HCT116 (cell line): ENCODE measurements around the gene STXBP5L. TPM values are rescaled to one million over a fixed set of nuclear protein-coding genes. Genes with fewer than 3 reads are reported as not detected.

Source experiments
- ATAC-seq: fragments of 200-7000 bp; cut with Tn5 transposase; 2 replicates; pipeline ENCODE4 v1.9.1; 2020; ENCODE audit warnings: mild to moderate bottlenecking, moderate library complexity
- BruUV-seq: library from RNA; stranded (reverse); fragments of 400-500 nt; replicated peaks from 2 replicates; lab custom pipeline; 2021; lab: Mats Ljungman, UMichigan
- CTCF ChIA-PET: fragments of 300-600 bp; sonication (Branson Sonifier 250); formaldehyde crosslinking; loops from one replicate; lab custom pipeline; 2021; ENCODE audit warnings: antibody characterized with exemption; lab: Charles Lee
- POLR2A ChIA-PET: fragments of 300-600, 350-600 bp; sonication (Branson Sonifier 250); formaldehyde crosslinking; loops from one replicate; lab custom pipeline; 2021; ENCODE audit warnings: antibody characterized with exemption; lab: Charles Lee
- RAD21 ChIA-PET, 2 experiments: fragments of 300-600 bp; sonication (Branson Sonifier 250); formaldehyde crosslinking; loops; one replicate each; lab custom pipeline; 2023; ENCODE audit warnings: low total read pairs in 2 of 2; ENCODE audit not compliant: uncharacterized antibody in 2 of 2, unreplicated experiment in 2 of 2, low non-redundant PET in 1 of 2; lab: Charles Lee
- DNase-seq: peaks from one replicate; pipeline ENCODE4 v3.0.0-alpha.2; 2010; ENCODE audit warnings: low read depth, low spot score
- H2AFZ ChIP-seq: fragments of 200-600 bp; shearing (Covaris generic), sonication (generic); 2 replicates; pipeline ENCODE4 v1.6.1; 2017; ENCODE audit warnings: low read depth, mixed run types, mixed read lengths, antibody characterized with exemption, low read length; ENCODE audit not compliant: poor library complexity, severe bottlenecking
- H3K27ac ChIP-seq: 2 replicates; pipeline ENCODE4 v1.5.1; 2012; ENCODE audit warnings: low read depth, low read length
- H3K27me3 ChIP-seq: fragments of 200-600 bp; sonication (generic); 2 replicates; pipeline ENCODE4 v1.6.1; 2016; ENCODE audit warnings: mixed run types, low read length, mixed read lengths; ENCODE audit not compliant: insufficient read depth
- H3K36me3 ChIP-seq, 2 experiments: fragments of 200-500 bp in 1 of 2; fragments of 200-600 bp in 1 of 2; sonication (Bioruptor generic) in 1 of 2; sonication (generic) in 1 of 2; 2 replicates each; pipeline versions ENCODE4 v1.5.1 to v1.6.1; 2014 to 2016; ENCODE audit warnings: low read length in 2 of 2, inconsistent platforms in 1 of 2, mixed read lengths in 1 of 2, mixed run types in 1 of 2; ENCODE audit not compliant: insufficient read depth in 2 of 2, control insufficient read depth in 1 of 2
- H3K4me1 ChIP-seq, 2 experiments: fragments of 200-600 bp in 1 of 2; sonication (generic) in 1 of 2; 2 replicates each; pipeline versions ENCODE4 v1.5.1 to v1.6.1; 2012 to 2017; ENCODE audit warnings: low read length in 2 of 2, inconsistent platforms in 1 of 2, mild to moderate bottlenecking in 1 of 2, mixed read lengths in 1 of 2, mixed run types in 1 of 2, moderate library complexity in 1 of 2; ENCODE audit not compliant: insufficient read depth in 2 of 2, control insufficient read depth in 1 of 2
- H3K4me2 ChIP-seq: fragments of 200-600 bp; sonication (generic); 2 replicates; pipeline ENCODE4 v1.6.1; 2017; ENCODE audit warnings: mixed run types, low read length, mixed read lengths
- H3K4me3 ChIP-seq, 2 experiments: fragments of 200-600 bp in 1 of 2; sonication (generic) in 1 of 2; replicated peaks in 1 of 2; 2 replicates each; pipeline ENCODE4 v1.5.1; 2011 to 2016; ENCODE audit warnings: low read length in 2 of 2, control low read depth in 1 of 2, low read depth in 1 of 2, mild to moderate bottlenecking in 1 of 2, mixed read lengths in 1 of 2, mixed run types in 1 of 2
- H3K79me2 ChIP-seq: fragments of 200-600 bp; sonication (generic); 2 replicates; pipeline ENCODE4 v1.6.1; 2017; ENCODE audit warnings: mild to moderate bottlenecking, mixed run types, low read length, moderate library complexity, mixed read lengths; ENCODE audit not compliant: insufficient read depth
- H3K9ac ChIP-seq: fragments of 200-600 bp; sonication (generic); 2 replicates; pipeline ENCODE4 v1.6.1; 2016; ENCODE audit warnings: low read length, mixed read lengths
- H3K9me2 ChIP-seq: fragments of 200-600 bp; sonication (generic), shearing (Covaris generic); 2 replicates; pipeline ENCODE4 v1.6.1; 2017; ENCODE audit warnings: mixed run types, mild to moderate bottlenecking, moderate library complexity; ENCODE audit not compliant: insufficient read depth
- H3K9me3 ChIP-seq, 2 experiments: fragments of 200-500 bp in 1 of 2; fragments of 200-600 bp in 1 of 2; sonication (Bioruptor generic) in 1 of 2; sonication (generic) in 1 of 2; 2 replicates each; pipeline ENCODE4 v1.6.1; 2014 to 2017; ENCODE audit warnings: low read length in 2 of 2, mixed read lengths in 2 of 2, inconsistent platforms in 1 of 2, low read depth in 1 of 2, mild to moderate bottlenecking in 1 of 2, mixed run types in 1 of 2, moderate library complexity in 1 of 2; ENCODE audit not compliant: control insufficient read depth in 1 of 2, insufficient read depth in 1 of 2
- H4K20me1 ChIP-seq: fragments of 200-600 bp; sonication (generic), shearing (Covaris generic); 2 replicates; pipeline ENCODE4 v1.6.1; 2017; ENCODE audit warnings: mixed run types, mild to moderate bottlenecking, moderate library complexity; ENCODE audit not compliant: insufficient read depth
- CEBPB ChIP-seq: IDR thresholded peaks from 2 replicates; pipeline ENCODE4 v1.6.1; 2012; ENCODE audit warnings: low read depth
- ELF1 ChIP-seq: IDR thresholded peaks from 2 replicates; pipeline ENCODE4 v1.6.1; 2012; ENCODE audit warnings: low read depth, borderline replicate concordance
- EZH2 ChIP-seq: fragments of 200-600 bp; sonication (generic); IDR thresholded peaks from 2 replicates; pipeline ENCODE4 v1.6.1; 2017; ENCODE audit warnings: antibody characterized with exemption, mixed run types
- EZH2phosphoT487 ChIP-seq: fragments of 200-600 bp; IDR thresholded peaks from 2 replicates; pipeline ENCODE4 v1.6.1; 2018; ENCODE audit warnings: antibody characterized with exemption, borderline replicate concordance
- FOSL1 ChIP-seq: IDR thresholded peaks from 2 replicates; pipeline ENCODE4 v1.6.1; 2012; ENCODE audit warnings: low read depth
- JUND ChIP-seq: IDR thresholded peaks from 2 replicates; pipeline ENCODE4 v1.6.1; 2012
- RAD21 ChIP-seq: IDR thresholded peaks from 2 replicates; pipeline ENCODE4 v1.6.1; 2012; ENCODE audit warnings: low read depth, mild to moderate bottlenecking
- SP1 ChIP-seq: IDR thresholded peaks from 2 replicates; pipeline ENCODE4 v1.6.1; 2012; ENCODE audit warnings: low read depth
- SRF ChIP-seq: IDR thresholded peaks from 2 replicates; pipeline ENCODE4 v1.6.1; 2012; ENCODE audit warnings: low read depth
- TCF7L2 ChIP-seq: IDR thresholded peaks from 2 replicates; pipeline ENCODE4 v1.7.0; 2011; ENCODE audit warnings: borderline replicate concordance, inconsistent platforms; ENCODE audit not compliant: insufficient read depth, insufficient read length; ENCODE audit errors: extremely low read depth
- YY1 ChIP-seq: IDR thresholded peaks from 2 replicates; pipeline ENCODE4 v1.6.1; 2011; ENCODE audit warnings: low read length, low read depth, moderate library complexity, mild to moderate bottlenecking; ENCODE audit not compliant: insufficient replicate concordance; ENCODE audit errors: extremely low read depth
- ZFX ChIP-seq: fragments of 450-650 bp; IDR thresholded peaks from 2 replicates; pipeline ENCODE4 v1.6.1; 2017
- intact Hi-C: fragments of 100-400 bp; cut with micrococcal nuclease; formaldehyde crosslinking; loops from 2 replicates; pipeline ENCODE4 v1.10.0; 2022
- total RNA-seq: library from RNA; stranded (reverse); gene quantifications from one replicate; pipeline ENCODE4 v1.2.1, GENCODE V29; 2021; ENCODE audit not compliant: unreplicated experiment
- TF ChIP-seq, protein P1 (sequence below), 3 experiments: fragments of 200-600 bp in 1 of 3; sonication (generic) in 1 of 3; IDR thresholded peaks in 2 of 3; conservative IDR thresholded peaks in 1 of 3; 2 replicates each; pipeline ENCODE4 v1.5.1; 2012 to 2017; ENCODE audit warnings: low read depth in 2 of 3, low read length in 2 of 3, antibody characterized with exemption in 1 of 3, borderline replicate concordance in 1 of 3, control low read depth in 1 of 3, mild to moderate bottlenecking in 1 of 3, mixed read lengths in 1 of 3, mixed run types in 1 of 3, moderate library complexity in 1 of 3; ENCODE audit not compliant: insufficient read depth in 1 of 3
- TF ChIP-seq, protein P2 (sequence below): IDR thresholded peaks from 2 replicates; pipeline ENCODE4 v1.6.1; 2011; ENCODE audit warnings: mild to moderate bottlenecking, low read length, moderate library complexity; ENCODE audit not compliant: insufficient replicate concordance; ENCODE audit errors: extremely low read depth
- TF ChIP-seq, protein P3 (sequence below): IDR thresholded peaks from 2 replicates; pipeline ENCODE4 v1.6.1; 2012

Gene STXBP5L
- total RNA-seq, 1 experiment from 2014 or later, result not detected

DNA sequence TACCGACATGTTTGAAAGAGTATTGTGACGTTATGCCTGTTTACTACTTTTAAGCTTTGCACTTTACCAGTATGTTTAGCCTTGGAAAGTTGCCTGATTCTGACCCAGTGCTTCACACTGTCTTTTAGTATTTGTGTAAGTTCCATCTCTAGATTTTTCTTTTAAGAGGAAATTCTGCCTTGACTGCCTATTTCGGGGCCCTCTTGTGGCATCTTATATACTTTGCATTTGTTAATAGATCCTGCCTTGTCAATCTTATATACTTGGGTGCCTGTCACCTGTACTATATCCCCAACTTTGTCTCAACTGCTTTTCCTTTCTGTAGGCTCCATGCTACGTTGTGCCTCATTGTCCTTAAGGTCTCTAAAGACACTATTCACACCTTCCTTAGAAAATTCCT is 244.6 kb downstream of the STXBP5L start:
- ATAC-seq (peak; percentile 84), DNase-seq (peak; percentile 33)
- no peak overlapping the region for H3K27ac ChIP-seq
- no peak overlapping the region for H3K4me2 ChIP-seq
- intact Hi-C loops, result loop anchor here (1.0 kb wide), 1 partner anchor 591 kb away; no protein-coding TSS in a partner anchor
- H3K9ac ChIP-seq, result no peak overlapping the region
- H3K4me1 ChIP-seq, result peaks cover 0 to 9% of the 10 kb centered on the region in 2 experiments; a peak in 2 of 4 replicates
- peak overlapping the region; percentile 95 for H2AFZ ChIP-seq
- no peaks in the 10 kb centered on the region for H4K20me1 ChIP-seq
- TF ChIP-seq, protein P1, sequence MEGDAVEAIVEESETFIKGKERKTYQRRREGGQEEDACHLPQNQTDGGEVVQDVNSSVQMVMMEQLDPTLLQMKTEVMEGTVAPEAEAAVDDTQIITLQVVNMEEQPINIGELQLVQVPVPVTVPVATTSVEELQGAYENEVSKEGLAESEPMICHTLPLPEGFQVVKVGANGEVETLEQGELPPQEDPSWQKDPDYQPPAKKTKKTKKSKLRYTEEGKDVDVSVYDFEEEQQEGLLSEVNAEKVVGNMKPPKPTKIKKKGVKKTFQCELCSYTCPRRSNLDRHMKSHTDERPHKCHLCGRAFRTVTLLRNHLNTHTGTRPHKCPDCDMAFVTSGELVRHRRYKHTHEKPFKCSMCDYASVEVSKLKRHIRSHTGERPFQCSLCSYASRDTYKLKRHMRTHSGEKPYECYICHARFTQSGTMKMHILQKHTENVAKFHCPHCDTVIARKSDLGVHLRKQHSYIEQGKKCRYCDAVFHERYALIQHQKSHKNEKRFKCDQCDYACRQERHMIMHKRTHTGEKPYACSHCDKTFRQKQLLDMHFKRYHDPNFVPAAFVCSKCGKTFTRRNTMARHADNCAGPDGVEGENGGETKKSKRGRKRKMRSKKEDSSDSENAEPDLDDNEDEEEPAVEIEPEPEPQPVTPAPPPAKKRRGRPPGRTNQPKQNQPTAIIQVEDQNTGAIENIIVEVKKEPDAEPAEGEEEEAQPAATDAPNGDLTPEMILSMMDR (IDR thresholded peaks at IDR 0.05 in 2 of 3, conservative IDR thresholded peaks at IDR 0.05 in 1 of 3; ENCODE audit: borderline replicate concordance in 1 of 3, insufficient read depth in 1 of 3, low read depth in 2 of 3, low read length in 2 of 3), result peak; percentile 19 to 59 (median 45); a peak in 5 of 6 replicates
- peak; percentile 57 for TF ChIP-seq RAD21
- no peak for TF ChIP-seq SP1
- POLR2A ChIA-PET, result no interaction called here
- no peaks in the 10 kb centered on the region; a peak in 1 of 4 replicates for H3K9me3 ChIP-seq
- H3K36me3 ChIP-seq, result no peaks in the 10 kb centered on the region
- RAD21 ChIA-PET, result no interaction called here
- CTCF ChIA-PET, result no interaction called here
- H3K4me3 ChIP-seq, result no peak overlapping the region
- H3K9me2 ChIP-seq, result no peaks in the 10 kb centered on the region
- no peaks in the 10 kb centered on the region for H3K27me3 ChIP-seq
- no TSS peak for BruUV-seq
- no peaks in the 10 kb centered on the region for H3K79me2 ChIP-seq

DNA sequence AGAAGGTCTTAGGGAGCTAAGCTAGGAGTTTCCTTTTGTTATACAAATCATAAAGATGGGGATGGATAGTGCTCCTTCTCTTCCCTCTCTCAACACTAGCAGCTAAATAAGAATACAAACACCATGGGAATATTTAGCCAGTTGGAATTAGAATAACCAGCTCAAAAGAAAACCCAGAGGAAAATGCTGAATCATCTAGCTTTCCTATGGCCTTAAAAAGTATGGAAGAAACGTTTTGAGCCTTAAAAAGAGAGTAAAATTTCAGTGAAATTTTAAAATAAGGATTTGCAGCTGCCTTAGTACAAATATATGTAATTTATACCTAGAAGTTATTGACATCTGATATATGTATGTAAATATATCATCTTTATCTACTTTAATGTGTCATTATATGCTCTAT is 245.8 kb downstream of the STXBP5L start:
- H3K36me3 ChIP-seq, result no peaks in the 10 kb centered on the region

More for the DNA sequence above, 245.8 kb downstream of the STXBP5L start:
- H3K27ac ChIP-seq, result no peak overlapping the region
- H3K9ac ChIP-seq, result no peak overlapping the region
- H3K79me2 ChIP-seq, result no peaks in the 10 kb centered on the region
- intact Hi-C loops, result no loop called here
- TF ChIP-seq, protein P2, sequence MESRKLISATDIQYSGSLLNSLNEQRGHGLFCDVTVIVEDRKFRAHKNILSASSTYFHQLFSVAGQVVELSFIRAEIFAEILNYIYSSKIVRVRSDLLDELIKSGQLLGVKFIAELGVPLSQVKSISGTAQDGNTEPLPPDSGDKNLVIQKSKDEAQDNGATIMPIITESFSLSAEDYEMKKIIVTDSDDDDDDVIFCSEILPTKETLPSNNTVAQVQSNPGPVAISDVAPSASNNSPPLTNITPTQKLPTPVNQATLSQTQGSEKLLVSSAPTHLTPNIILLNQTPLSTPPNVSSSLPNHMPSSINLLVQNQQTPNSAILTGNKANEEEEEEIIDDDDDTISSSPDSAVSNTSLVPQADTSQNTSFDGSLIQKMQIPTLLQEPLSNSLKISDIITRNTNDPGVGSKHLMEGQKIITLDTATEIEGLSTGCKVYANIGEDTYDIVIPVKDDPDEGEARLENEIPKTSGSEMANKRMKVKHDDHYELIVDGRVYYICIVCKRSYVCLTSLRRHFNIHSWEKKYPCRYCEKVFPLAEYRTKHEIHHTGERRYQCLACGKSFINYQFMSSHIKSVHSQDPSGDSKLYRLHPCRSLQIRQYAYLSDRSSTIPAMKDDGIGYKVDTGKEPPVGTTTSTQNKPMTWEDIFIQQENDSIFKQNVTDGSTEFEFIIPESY, result no peak
- TF ChIP-seq CEBPB (no peak), TCF7L2 (no peak), EZH2 (no peak), ZFX (no peak), JUND (no peak), YY1 (no peak), EZH2phosphoT487 (no peak), FOSL1 (no peak), SRF (no peak), ELF1 (no peak)
- TF ChIP-seq, protein P3, sequence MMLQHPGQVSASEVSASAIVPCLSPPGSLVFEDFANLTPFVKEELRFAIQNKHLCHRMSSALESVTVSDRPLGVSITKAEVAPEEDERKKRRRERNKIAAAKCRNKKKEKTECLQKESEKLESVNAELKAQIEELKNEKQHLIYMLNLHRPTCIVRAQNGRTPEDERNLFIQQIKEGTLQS, result no peak
- ChIA-PET CTCF (interaction anchor here (0.9 to 1.0 kb wide), 2 partner anchors 531 to 586 kb away, joined by 3 read pairs; no protein-coding TSS in a partner anchor), RAD21 (no interaction called here), POLR2A (no interaction called here)
- no peak overlapping the region for H3K4me2 ChIP-seq
- no peaks in the 10 kb centered on the region; a peak in 1 of 4 replicates for H3K9me3 ChIP-seq
- DNase-seq, result no peak
- ATAC-seq, result no peak
- peaks cover 0 to 9% of the 10 kb centered on the region in 2 experiments; a peak in 2 of 4 replicates for H3K4me1 ChIP-seq
- BruUV-seq, result no TSS peak
- H4K20me1 ChIP-seq, result no peaks in the 10 kb centered on the region
- H3K4me3 ChIP-seq, result no peak overlapping the region
- H3K27me3 ChIP-seq, result no peaks in the 10 kb centered on the region
- H3K9me2 ChIP-seq, result no peaks in the 10 kb centered on the region
- peak overlapping the region; percentile 95 for H2AFZ ChIP-seq
